ENCODE results near the gene MED20.

Gene MED20

GRCh38 chr6:41877051-41877680 lies 43.8 kb downstream of the MED20 start:
- DNase-seq (ENCODE audit: low spot score) (no peak), ATAC-seq (ENCODE audit: low read depth) (no peak)
- peaks cover 2% of the 10 kb centered on the region; the same call in 1 of the 2 replicates for H3K36me3 ChIP-seq (ENCODE audit: low read depth)
- no peak overlapping the region for H3K4me3 ChIP-seq (ENCODE audit: severe bottlenecking)
- no peaks in the 10 kb centered on the region for H3K4me1 ChIP-seq (ENCODE audit: insufficient read depth, poor library complexity, severe bottlenecking)
- TF ChIP-seq CTCF (IDR thresholded peaks at IDR 0.05; ENCODE audit: poor library complexity, severe bottlenecking), result no peak
- H3K9me3 ChIP-seq (ENCODE audit: severe bottlenecking), result no peaks in the 10 kb centered on the region
- H3K27me3 ChIP-seq (ENCODE audit: insufficient read depth, poor library complexity, severe bottlenecking), result no peaks in the 10 kb centered on the region
- H3K27ac ChIP-seq (ENCODE audit: poor library complexity, severe bottlenecking), result no peak overlapping the region

GRCh38 chr6:41874741-41875140 lies 46.2 kb downstream of the MED20 start:
- no peak for DNase-seq (ENCODE audit: low spot score)
- Histone ChIP-seq H3K9me3 (ENCODE audit: severe bottlenecking) (no peaks in the 10 kb centered on the region), H3K27ac (ENCODE audit: poor library complexity, severe bottlenecking) (no peak overlapping the region), H3K36me3 (ENCODE audit: low read depth) (peaks cover 3% of the 10 kb centered on the region; the same call in 1 of the 2 replicates), H3K27me3 (ENCODE audit: insufficient read depth, poor library complexity, severe bottlenecking) (no peaks in the 10 kb centered on the region), H3K4me3 (ENCODE audit: severe bottlenecking) (no peak overlapping the region), H3K4me1 (ENCODE audit: insufficient read depth, poor library complexity, severe bottlenecking) (no peaks in the 10 kb centered on the region)
- ATAC-seq (ENCODE audit: low read depth), result no peak
- TF ChIP-seq CTCF (IDR thresholded peaks at IDR 0.05; ENCODE audit: poor library complexity, severe bottlenecking), result no peak

GRCh38 chr6:41872147-41872546 lies 48.8 kb downstream of the MED20 start:
- Histone ChIP-seq H3K27me3 (ENCODE audit: insufficient read depth, poor library complexity, severe bottlenecking) (no peaks in the 10 kb centered on the region), H3K4me1 (ENCODE audit: insufficient read depth, poor library complexity, severe bottlenecking) (no peaks in the 10 kb centered on the region), H3K9me3 (ENCODE audit: severe bottlenecking) (no peaks in the 10 kb centered on the region), H3K36me3 (ENCODE audit: low read depth) (peaks cover 3% of the 10 kb centered on the region; the same call in 1 of the 2 replicates), H3K4me3 (ENCODE audit: severe bottlenecking) (no peak overlapping the region), H3K27ac (ENCODE audit: poor library complexity, severe bottlenecking) (no peak overlapping the region)
- TF ChIP-seq CTCF (IDR thresholded peaks at IDR 0.05; ENCODE audit: poor library complexity, severe bottlenecking), result no peak
- DNase-seq (ENCODE audit: low spot score), result no peak
- no peak for ATAC-seq (ENCODE audit: low read depth)

- Histone ChIP-seq H3K36me3 (ENCODE audit: low read depth) (peaks cover 3% of the 10 kb centered on the region; the same call in 1 of the 2 replicates), H3K4me3 (ENCODE audit: severe bottlenecking) (no peak overlapping the region), H3K9me3 (ENCODE audit: severe bottlenecking) (no peaks in the 10 kb centered on the region), H3K4me1 (ENCODE audit: insufficient read depth, poor library complexity, severe bottlenecking) (no peaks in the 10 kb centered on the region), H3K27me3 (ENCODE audit: insufficient read depth, poor library complexity, severe bottlenecking) (no peaks in the 10 kb centered on the region), H3K27ac (ENCODE audit: poor library complexity, severe bottlenecking) (no peak overlapping the region)
- no peak for TF ChIP-seq CTCF (IDR thresholded peaks at IDR 0.05; ENCODE audit: poor library complexity, severe bottlenecking)
- no peak for DNase-seq (ENCODE audit: low spot score)
- ATAC-seq (ENCODE audit: low read depth), result no peak
These were observed 49.2 kb downstream of the MED20 start for GRCh38 chr6:41871691-41872090.

- ATAC-seq (ENCODE audit: low read depth) (no peak), DNase-seq (ENCODE audit: low spot score) (no peak)
- Histone ChIP-seq H3K9me3 (ENCODE audit: severe bottlenecking) (no peaks in the 10 kb centered on the region), H3K27me3 (ENCODE audit: insufficient read depth, poor library complexity, severe bottlenecking) (no peaks in the 10 kb centered on the region), H3K4me3 (ENCODE audit: severe bottlenecking) (no peak overlapping the region), H3K36me3 (ENCODE audit: low read depth) (no peaks in the 10 kb centered on the region), H3K4me1 (ENCODE audit: insufficient read depth, poor library complexity, severe bottlenecking) (no peaks in the 10 kb centered on the region), H3K27ac (ENCODE audit: poor library complexity, severe bottlenecking) (no peak overlapping the region)
- no peak for TF ChIP-seq CTCF (IDR thresholded peaks at IDR 0.05; ENCODE audit: poor library complexity, severe bottlenecking)
These were observed 61.6 kb downstream of the MED20 start for GRCh38 chr6:41859356-41859755.

Measured in RWPE2 (cell line).